SK-N-MC (cell line): ENCODE measurements around the gene CROCC2.

ENCODE experiments used
- DNase-seq: peaks from one replicate; pipeline ENCODE4 v3.0.0-alpha.2; 2011; ENCODE audit warnings: low read depth, low spot score
- H3K27ac ChIP-seq: fragments of 200-600 bp; sonication (generic); 2 replicates; pipeline ENCODE4 v1.5.1; 2016; ENCODE audit warnings: mixed run types
- H3K36me3 ChIP-seq: fragments of 200-600 bp; sonication (generic); 2 replicates; pipeline ENCODE4 v1.6.1; 2017; ENCODE audit warnings: antibody characterized with exemption, low read length, mixed read lengths; ENCODE audit not compliant: insufficient read depth
- H3K4me3 ChIP-seq: fragments of 200-600 bp; sonication (generic); 2 replicates; pipeline ENCODE4 v1.5.1; 2016
- H3K9ac ChIP-seq: fragments of 200-600 bp; sonication (generic); 2 replicates; pipeline ENCODE4 v1.8.0; 2017; ENCODE audit warnings: mixed run types, mixed read lengths; ENCODE audit not compliant: insufficient read length
- H3K9me3 ChIP-seq: fragments of 200-600 bp; sonication (generic); 2 replicates; pipeline ENCODE4 v1.6.1; 2017; ENCODE audit warnings: low read depth, mild to moderate bottlenecking, antibody characterized with exemption, low read length, moderate library complexity, mixed read lengths
- EZH2 ChIP-seq: fragments of 200-600 bp; sonication (generic); IDR thresholded peaks from one replicate; pipeline ENCODE4 v1.6.1; 2017; ENCODE audit warnings: antibody characterized with exemption
- FOXP2 ChIP-seq: optimal IDR thresholded peaks from 2 replicates; pipeline ENCODE3; 2011; ENCODE audit warnings: mild to moderate bottlenecking, moderate library complexity; ENCODE audit not compliant: insufficient read depth; ENCODE audit errors: extremely low read length, control extremely low read depth
- POLR2AphosphoS5 ChIP-seq: IDR thresholded peaks from 2 replicates; pipeline ENCODE4 v1.6.1; 2012; ENCODE audit warnings: mild to moderate bottlenecking, low read depth, low read length, borderline replicate concordance

Gene CROCC2

GRCh38 chr2:240906141-240906910 is at the start of gene CROCC2:
Gene CROCC2, plus strand, starts transcription at chr2:240906336. Its CDS starts 178 bp downstream, at chr2:240906514.
- H3K4me3 ChIP-seq, result no peak within 1 kb of the TSS
- H3K9me3 ChIP-seq, result no peaks in the 10 kb centered on the region
- DNase-seq, result no peak
- TF ChIP-seq POLR2AphosphoS5, result no peak
- TF ChIP-seq EZH2, result no peak
- no peak for TF ChIP-seq FOXP2
- no peak within 1 kb of the TSS for H3K9ac ChIP-seq
- no peaks in the 10 kb centered on the region for H3K36me3 ChIP-seq
- no peak within 1 kb of the TSS for H3K27ac ChIP-seq

- Histone ChIP-seq H3K36me3 (no peaks in the 10 kb centered on the region), H3K9me3 (no peaks in the 10 kb centered on the region), H3K4me3 (no peak overlapping the region), H3K9ac (no peak overlapping the region), H3K27ac (no peak overlapping the region)
- no peak for DNase-seq
- no peak for TF ChIP-seq EZH2
- TF ChIP-seq POLR2AphosphoS5, result no peak
- TF ChIP-seq FOXP2, result no peak
Measured at GRCh38 chr2:240857039-240858008, 48.8 kb upstream of the CROCC2 start.

- no peak for TF ChIP-seq EZH2
- no peak for TF ChIP-seq POLR2AphosphoS5
- TF ChIP-seq FOXP2, result no peak
- no peak for DNase-seq
- no peak overlapping the region for H3K27ac ChIP-seq
- no peak overlapping the region for H3K4me3 ChIP-seq
- H3K9ac ChIP-seq, result no peak overlapping the region
- H3K36me3 ChIP-seq, result no peaks in the 10 kb centered on the region
- no peaks in the 10 kb centered on the region for H3K9me3 ChIP-seq
Measured at GRCh38 chr2:240858321-240858720, 47.8 kb upstream of the CROCC2 start.

GRCh38 chr2:240858871-240859270 is 47.3 kb upstream of the CROCC2 start:
- Histone ChIP-seq H3K9ac (no peak overlapping the region), H3K36me3 (no peaks in the 10 kb centered on the region), H3K27ac (no peak overlapping the region), H3K4me3 (no peak overlapping the region), H3K9me3 (no peaks in the 10 kb centered on the region)
- TF ChIP-seq EZH2 (no peak), POLR2AphosphoS5 (no peak), FOXP2 (no peak)
- DNase-seq, result no peak

GRCh38 chr2:240861547-240861946 is 44.6 kb upstream of the CROCC2 start:
- no peak overlapping the region for H3K27ac ChIP-seq
- TF ChIP-seq EZH2 (no peak), FOXP2 (no peak), POLR2AphosphoS5 (no peak)
- no peaks in the 10 kb centered on the region for H3K36me3 ChIP-seq
- no peak for DNase-seq
- H3K4me3 ChIP-seq, result no peak overlapping the region
- H3K9ac ChIP-seq, result no peak overlapping the region
- H3K9me3 ChIP-seq, result no peaks in the 10 kb centered on the region

GRCh38 chr2:240864475-240864874 is 41.7 kb upstream of the CROCC2 start:
- no peaks in the 10 kb centered on the region for H3K9me3 ChIP-seq
- H3K36me3 ChIP-seq, result no peaks in the 10 kb centered on the region
- TF ChIP-seq FOXP2, result no peak
- TF ChIP-seq POLR2AphosphoS5, result no peak
- TF ChIP-seq EZH2, result no peak
- no peak overlapping the region for H3K4me3 ChIP-seq
- no peak overlapping the region for H3K9ac ChIP-seq
- no peak overlapping the region for H3K27ac ChIP-seq
- no peak for DNase-seq

- no peak for DNase-seq
Measured at GRCh38 chr2:240865391-240865790, 40.7 kb upstream of the CROCC2 start.

GRCh38 chr2:240868286-240869108 is 37.6 kb upstream of the CROCC2 start, which contains the start of gene AGXT:
Gene AGXT, plus strand, starts transcription at chr2:240868824. Its CDS starts 42 bp downstream, at chr2:240868866.
- H3K27ac ChIP-seq, result no peak within 1 kb of the TSS

More at GRCh38 chr2:240865391-240865790, 40.7 kb upstream of the CROCC2 start:
- H3K9me3 ChIP-seq, result no peaks in the 10 kb centered on the region
- H3K9ac ChIP-seq, result no peak overlapping the region
- H3K4me3 ChIP-seq, result no peak overlapping the region
- no peak overlapping the region for H3K27ac ChIP-seq
- H3K36me3 ChIP-seq, result no peaks in the 10 kb centered on the region
- no peak for TF ChIP-seq EZH2
- TF ChIP-seq POLR2AphosphoS5, result no peak
- no peak for TF ChIP-seq FOXP2

More at GRCh38 chr2:240868286-240869108, 37.6 kb upstream of the CROCC2 start, which contains the start of gene AGXT:
- no peak within 1 kb of the TSS for H3K4me3 ChIP-seq
- no peaks in the 10 kb centered on the region for H3K36me3 ChIP-seq
- no peak for TF ChIP-seq FOXP2
- TF ChIP-seq EZH2, result no peak
- no peak for TF ChIP-seq POLR2AphosphoS5
- H3K9ac ChIP-seq, result no peak within 1 kb of the TSS
- no peak for DNase-seq
- no peaks in the 10 kb centered on the region for H3K9me3 ChIP-seq
